ACC112 (cell line): ENCODE results near the gene PTPRC.

Source experiments
- H2AFZ ChIP-seq: fragments of 200-600 bp; sonication (generic); one replicate; pipeline ENCODE4 v1.6.0; 2017; ENCODE audit warnings: antibody characterized with exemption, low read length; ENCODE audit not compliant: unreplicated experiment
- H3K27ac ChIP-seq: fragments of 200-600 bp; sonication (generic); 2 replicates; pipeline ENCODE4 v1.5.1; 2014; ENCODE audit warnings: low read depth, mild to moderate bottlenecking, antibody characterized with exemption, low read length, moderate library complexity
- H3K27me3 ChIP-seq: fragments of 200-600 bp; sonication (generic); 2 replicates; pipeline ENCODE4 v1.6.1; 2014; ENCODE audit warnings: mild to moderate bottlenecking, antibody characterized with exemption, low read length, moderate library complexity, mixed read lengths; ENCODE audit not compliant: insufficient read depth
- H3K36me3 ChIP-seq: fragments of 200-600 bp; sonication (generic); 2 replicates; pipeline ENCODE4 v1.6.1; 2016; ENCODE audit warnings: mild to moderate bottlenecking, antibody characterized with exemption, low read length, moderate library complexity, mixed read lengths; ENCODE audit not compliant: insufficient read depth
- H3K4me1 ChIP-seq: fragments of 200-600 bp; sonication (generic); one replicate; pipeline ENCODE4 v1.6.1; 2016; ENCODE audit warnings: low read length, mixed read lengths; ENCODE audit not compliant: insufficient read depth, unreplicated experiment, control insufficient read depth
- H3K4me3 ChIP-seq: fragments of 200-600 bp; sonication (generic); 2 replicates; pipeline ENCODE4 v1.5.1; 2014; ENCODE audit warnings: mild to moderate bottlenecking, low read depth, low read length
- H3K79me2 ChIP-seq: fragments of 200-600 bp; sonication (generic); one replicate; pipeline ENCODE4 v1.6.0; 2016; ENCODE audit warnings: low read length; ENCODE audit not compliant: control insufficient read depth, unreplicated experiment, insufficient read depth

Gene PTPRC

DNA sequence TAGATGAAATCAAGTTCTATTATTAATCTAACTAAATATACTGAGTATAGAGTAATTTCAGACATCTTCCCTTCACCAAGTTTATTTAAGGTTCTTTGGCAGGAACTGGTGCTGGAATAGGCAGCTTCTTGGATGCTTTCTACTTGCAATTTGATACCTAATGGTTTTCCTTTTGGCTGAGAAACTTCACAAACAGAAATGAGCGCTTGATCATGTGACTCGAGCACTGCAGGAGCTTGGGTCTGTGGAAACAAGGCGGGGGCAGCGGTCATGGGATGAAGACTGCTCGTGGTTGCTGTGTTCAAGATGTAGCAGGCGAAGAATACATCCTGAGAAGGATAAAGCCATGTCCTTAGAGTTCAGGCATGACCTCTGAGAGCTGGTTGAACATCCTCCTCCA, 136.8 kb downstream of the PTPRC start:
- Histone ChIP-seq H3K4me3 (no peak overlapping the region; the same call in 1 of the 2 replicates), H2AFZ (no peak overlapping the region), H3K27me3 (no peaks in the 10 kb centered on the region), H3K27ac (peak overlapping the region; percentile 96), H3K36me3 (peaks cover 4% of the 10 kb centered on the region; the same call in 1 of the 2 replicates), H3K4me1 (peaks cover 48% of the 10 kb centered on the region), H3K79me2 (no peaks in the 10 kb centered on the region)

GRCh38 chr1:198776602-198777029, 137.8 kb downstream of the PTPRC start:
- H2AFZ ChIP-seq = peak overlapping the region; percentile 2
- no peak overlapping the region for H3K4me3 ChIP-seq
- no peaks in the 10 kb centered on the region for H3K27me3 ChIP-seq
- no peaks in the 10 kb centered on the region for H3K79me2 ChIP-seq
- H3K36me3 ChIP-seq = peaks cover 4% of the 10 kb centered on the region; the same call in 1 of the 2 replicates
- H3K4me1 ChIP-seq = peaks cover 56% of the 10 kb centered on the region
- H3K27ac ChIP-seq = peak overlapping the region; percentile 96

- Histone ChIP-seq H3K4me3 (no peak overlapping the region), H3K79me2 (no peaks in the 10 kb centered on the region), H3K4me1 (peaks cover 56% of the 10 kb centered on the region), H3K36me3 (peaks cover 4% of the 10 kb centered on the region; the same call in 1 of the 2 replicates), H3K27me3 (no peaks in the 10 kb centered on the region), H3K27ac (peak overlapping the region; percentile 96), H2AFZ (peak overlapping the region; percentile 26)
Observed at GRCh38 chr1:198778049-198778448, 139.2 kb downstream of the PTPRC start.

DNA sequence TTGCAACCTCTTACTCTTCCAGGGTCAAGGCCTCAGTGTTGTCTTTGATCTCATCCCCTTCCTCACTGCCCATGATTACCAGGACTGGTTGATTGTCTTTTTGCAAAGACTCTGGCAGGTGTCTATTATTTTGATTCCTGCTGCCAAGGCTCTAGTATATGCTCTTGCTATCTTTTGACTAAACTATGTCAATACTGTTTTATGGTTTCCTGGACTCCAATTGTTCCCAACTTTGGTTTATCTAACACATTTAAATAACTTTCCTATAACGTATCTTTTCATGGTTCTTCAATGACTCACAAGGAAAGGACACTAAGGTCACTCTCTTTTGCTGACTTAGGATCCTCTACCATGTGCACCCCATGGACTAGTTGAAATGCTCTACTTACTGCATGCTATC, 141.5 kb downstream of the PTPRC start:
- Histone ChIP-seq H2AFZ (peak overlapping the region; percentile 37), H3K27me3 (no peaks in the 10 kb centered on the region), H3K4me3 (peak overlapping the region; percentile 23; the same call in 1 of the 2 replicates), H3K27ac (peak overlapping the region; percentile 72), H3K36me3 (peaks cover 4% of the 10 kb centered on the region; the same call in 1 of the 2 replicates), H3K4me1 (peaks cover 52% of the 10 kb centered on the region), H3K79me2 (no peaks in the 10 kb centered on the region)

GRCh38 chr1:198788561-198789064, 149.8 kb downstream of the PTPRC start:
- peak overlapping the region; percentile 17; the same call in 1 of the 2 replicates for H3K27ac ChIP-seq

DNA sequence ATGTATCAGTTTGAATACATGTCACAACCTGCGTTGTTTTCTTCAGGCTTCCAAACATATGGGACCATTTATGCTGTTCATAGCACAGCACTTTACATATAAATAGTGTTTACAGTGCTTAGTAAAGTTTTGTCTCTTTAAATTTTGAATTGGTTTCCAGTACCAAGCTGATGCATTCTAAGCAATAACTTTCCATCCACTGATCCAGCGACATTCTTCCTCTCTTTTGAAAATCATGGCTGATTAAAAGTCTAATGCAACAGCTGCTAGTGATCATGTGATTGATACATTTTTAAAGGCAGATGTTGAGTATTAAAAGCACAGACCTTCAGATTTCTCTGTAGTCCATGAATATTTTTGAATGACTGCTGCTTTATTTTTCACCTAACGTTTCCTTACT, 154.9 kb downstream of the PTPRC start:
- Histone ChIP-seq H3K27ac (peak overlapping the region; percentile 66; the same call in 1 of the 2 replicates), H3K4me3 (no peak overlapping the region)

More at GRCh38 chr1:198788561-198789064, 149.8 kb downstream of the PTPRC start:
- H3K27me3 ChIP-seq = no peaks in the 10 kb centered on the region
- no peaks in the 10 kb centered on the region for H3K4me1 ChIP-seq
- no peak overlapping the region for H3K4me3 ChIP-seq
- H2AFZ ChIP-seq = no peak overlapping the region
- no peaks in the 10 kb centered on the region for H3K36me3 ChIP-seq
- no peaks in the 10 kb centered on the region for H3K79me2 ChIP-seq

GRCh38 chr1:198794498-198794897, 155.7 kb downstream of the PTPRC start:
- peaks cover 11% of the 10 kb centered on the region for H3K4me1 ChIP-seq
- no peaks in the 10 kb centered on the region for H3K27me3 ChIP-seq
- no peaks in the 10 kb centered on the region for H3K36me3 ChIP-seq
- no peak overlapping the region for H2AFZ ChIP-seq
- H3K79me2 ChIP-seq = no peaks in the 10 kb centered on the region
- H3K4me3 ChIP-seq = no peak overlapping the region
- peak overlapping the region; percentile 66 for H3K27ac ChIP-seq

More for the DNA sequence above, 154.9 kb downstream of the PTPRC start:
- H3K4me1 ChIP-seq = peaks cover 11% of the 10 kb centered on the region
- H3K27me3 ChIP-seq = no peaks in the 10 kb centered on the region
- no peak overlapping the region for H2AFZ ChIP-seq
- no peaks in the 10 kb centered on the region for H3K36me3 ChIP-seq
- H3K79me2 ChIP-seq = no peaks in the 10 kb centered on the region

DNA sequence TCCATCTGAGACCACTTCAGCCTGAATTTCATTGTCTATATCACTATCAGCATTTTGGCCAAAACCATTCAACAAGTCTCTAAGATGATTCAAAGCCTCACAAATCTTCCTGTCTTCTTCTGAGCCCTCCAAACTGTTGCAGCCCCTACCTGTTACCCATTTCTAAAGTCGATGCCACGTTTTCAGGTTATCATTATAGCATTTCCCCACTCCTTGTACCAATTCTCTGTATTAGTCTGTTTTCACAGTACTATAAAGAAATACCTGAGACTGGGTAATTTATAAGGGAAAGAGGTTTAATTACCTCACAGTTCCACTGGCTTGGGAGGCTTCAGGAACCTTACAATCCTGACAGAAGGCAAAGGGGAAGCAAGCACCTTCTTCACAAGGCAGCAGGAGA, 158.8 kb downstream of the PTPRC start:
- no peaks in the 10 kb centered on the region for H3K79me2 ChIP-seq
- no peak overlapping the region for H2AFZ ChIP-seq
- peaks cover 11% of the 10 kb centered on the region for H3K4me1 ChIP-seq
- no peaks in the 10 kb centered on the region for H3K27me3 ChIP-seq
- no peak overlapping the region for H3K27ac ChIP-seq
- no peak overlapping the region for H3K4me3 ChIP-seq
- no peaks in the 10 kb centered on the region for H3K36me3 ChIP-seq

DNA sequence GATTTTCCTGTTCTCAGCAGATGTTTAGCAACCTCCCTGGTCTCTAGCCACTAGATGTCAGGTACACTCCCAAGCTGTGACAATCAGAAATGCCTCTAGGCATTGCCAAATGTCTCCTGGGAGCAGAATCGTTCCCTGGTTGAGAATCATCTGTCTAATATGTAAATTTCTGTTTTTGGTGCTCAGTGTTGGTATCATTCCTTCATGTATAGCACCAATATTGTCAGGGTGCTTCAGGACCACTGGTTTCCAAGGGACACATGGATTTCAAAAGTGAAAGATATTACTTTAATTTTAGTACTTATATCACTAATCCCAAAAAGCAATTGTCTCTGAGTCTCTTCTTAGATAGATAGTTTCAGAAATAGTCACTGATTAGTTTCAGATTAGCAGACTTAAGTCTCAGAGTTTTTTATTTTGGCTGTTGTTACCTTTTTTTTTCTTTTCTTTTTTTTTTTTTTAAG, 160.1 kb downstream of the PTPRC start:
- H3K4me1 ChIP-seq = peaks cover 9% of the 10 kb centered on the region
- H3K4me3 ChIP-seq = no peak overlapping the region
- H3K27me3 ChIP-seq = no peaks in the 10 kb centered on the region
- H2AFZ ChIP-seq = no peak overlapping the region
- no peaks in the 10 kb centered on the region for H3K79me2 ChIP-seq
- no peak overlapping the region for H3K27ac ChIP-seq
- H3K36me3 ChIP-seq = no peaks in the 10 kb centered on the region

GRCh38 chr1:198805498-198806151, 166.8 kb downstream of the PTPRC start:
- Histone ChIP-seq H3K36me3 (peaks cover 4% of the 10 kb centered on the region; the same call in 1 of the 2 replicates), H3K4me3 (no peak overlapping the region), H3K79me2 (no peaks in the 10 kb centered on the region), H2AFZ (no peak overlapping the region), H3K27me3 (no peaks in the 10 kb centered on the region), H3K4me1 (peaks cover 10% of the 10 kb centered on the region), H3K27ac (no peak overlapping the region)

GRCh38 chr1:198806861-198807260, 168.0 kb downstream of the PTPRC start:
- peaks cover 10% of the 10 kb centered on the region for H3K4me1 ChIP-seq
- no peak overlapping the region for H3K27ac ChIP-seq
- peaks cover 4% of the 10 kb centered on the region; the same call in 1 of the 2 replicates for H3K36me3 ChIP-seq
- no peak overlapping the region for H3K4me3 ChIP-seq
- H3K27me3 ChIP-seq = no peaks in the 10 kb centered on the region
- H2AFZ ChIP-seq = no peak overlapping the region
- no peaks in the 10 kb centered on the region for H3K79me2 ChIP-seq
